Measurements from ENCODE around the gene CABCOCO1.

CABCOCO1 gene

DNA sequence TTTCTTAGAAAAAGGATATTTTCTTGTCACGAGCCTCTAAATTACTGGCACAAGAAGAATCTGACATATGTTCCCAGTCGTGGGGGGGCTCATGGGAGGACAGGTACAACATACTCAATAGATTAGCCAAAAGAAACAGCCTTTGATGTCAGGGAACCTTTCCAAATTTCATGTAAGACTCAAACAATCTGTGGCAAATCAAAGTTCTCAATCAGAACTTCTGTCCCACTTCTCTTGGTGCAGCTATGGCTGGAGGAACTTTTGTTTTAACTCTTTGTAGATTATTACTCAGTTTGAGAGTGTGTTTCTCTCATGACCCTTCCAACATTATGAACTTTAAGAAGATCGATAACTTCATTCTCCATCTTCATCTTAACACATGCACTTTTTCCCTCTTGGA is 124.4 kb downstream of the CABCOCO1 start:
- DNase-seq: no peak

DNA sequence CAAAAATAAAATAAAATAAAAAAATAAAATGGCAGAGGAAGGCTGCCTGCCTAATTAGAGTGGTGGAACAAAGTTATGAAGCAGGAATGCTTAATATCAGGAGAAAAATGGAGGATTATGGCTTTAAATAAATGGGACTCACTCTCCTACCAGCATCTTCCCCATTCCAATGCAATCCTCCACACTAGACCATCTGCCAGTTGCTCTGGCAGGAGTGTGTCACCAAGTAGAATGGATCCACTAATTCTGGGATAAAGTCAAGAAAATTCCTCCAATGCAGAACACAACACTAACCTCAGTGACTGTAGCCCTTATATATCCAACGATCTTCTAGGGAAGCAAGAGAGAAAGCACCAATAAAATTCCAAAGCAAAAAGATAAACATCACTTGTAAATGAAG is 126.3 kb downstream of the CABCOCO1 start:
- DNase-seq: no peak

DNA sequence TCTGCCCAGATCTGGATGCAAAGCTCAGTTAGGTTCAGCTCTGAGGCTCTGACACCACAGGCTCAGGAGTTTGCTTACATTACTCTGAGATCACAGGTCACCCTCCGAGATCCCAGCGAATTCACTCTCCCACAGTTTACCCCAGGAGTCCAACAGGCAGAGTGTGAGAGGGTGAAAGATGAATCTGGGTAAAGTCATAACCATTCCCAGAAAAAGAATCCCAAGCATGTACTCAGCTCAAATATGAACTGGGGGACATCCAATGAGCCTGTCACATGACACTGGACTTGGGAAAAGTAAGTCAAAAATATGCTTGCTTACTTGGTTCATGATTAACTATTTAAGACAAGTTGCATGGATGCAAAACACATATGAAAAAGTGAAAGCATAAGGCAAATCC is 128.5 kb downstream of the CABCOCO1 start:
- DNase-seq: no peak

DNA sequence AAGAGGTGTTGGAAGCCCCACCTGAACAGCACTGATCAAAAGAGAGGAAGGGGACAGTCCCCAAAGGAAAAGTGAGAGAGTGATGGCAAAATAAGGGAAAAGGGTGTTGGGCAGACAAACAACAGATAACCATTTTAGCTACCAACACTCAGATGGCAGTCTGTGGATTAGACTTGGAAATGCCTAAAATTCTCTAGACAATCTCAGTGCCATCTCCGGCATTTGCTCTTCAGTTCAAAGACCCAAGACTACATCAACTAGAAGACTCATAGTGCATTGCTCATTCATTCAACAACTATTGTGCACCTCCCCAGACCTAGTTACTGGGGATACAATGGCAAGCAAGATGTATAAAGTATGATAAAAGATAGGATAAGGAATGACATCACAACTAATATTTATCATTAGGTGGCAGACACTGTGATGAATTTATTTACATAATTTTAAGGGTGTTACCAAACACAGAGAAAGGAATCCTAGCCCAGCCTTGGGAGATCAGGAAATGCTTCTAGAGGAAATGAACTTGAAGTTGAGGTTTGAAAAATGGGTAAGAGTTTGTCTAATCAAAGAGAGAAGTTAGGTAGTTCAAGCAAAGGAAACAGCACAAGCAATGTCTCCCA is 129.5 kb downstream of the CABCOCO1 start:
- no peak for DNase-seq

DNA sequence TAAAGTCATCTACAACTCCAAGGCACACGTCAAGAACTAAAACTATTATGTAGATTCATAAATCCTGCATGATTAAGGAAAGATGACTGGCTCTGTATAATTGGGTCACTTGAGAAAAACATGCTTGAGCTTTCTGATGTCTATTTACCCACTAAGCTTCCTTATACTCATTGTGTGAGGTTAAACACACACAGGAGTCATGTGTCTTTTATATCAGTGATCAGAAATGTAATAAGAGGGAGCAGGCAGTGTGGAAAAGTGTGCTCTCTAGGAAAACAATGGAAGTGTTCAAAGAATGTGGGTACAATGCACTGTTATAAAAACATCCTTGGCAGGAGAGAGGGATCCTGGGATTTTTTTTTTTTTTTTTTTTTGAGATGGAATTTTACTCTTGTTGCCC is 130.2 kb downstream of the CABCOCO1 start:
- DNase-seq: no peak

DNA sequence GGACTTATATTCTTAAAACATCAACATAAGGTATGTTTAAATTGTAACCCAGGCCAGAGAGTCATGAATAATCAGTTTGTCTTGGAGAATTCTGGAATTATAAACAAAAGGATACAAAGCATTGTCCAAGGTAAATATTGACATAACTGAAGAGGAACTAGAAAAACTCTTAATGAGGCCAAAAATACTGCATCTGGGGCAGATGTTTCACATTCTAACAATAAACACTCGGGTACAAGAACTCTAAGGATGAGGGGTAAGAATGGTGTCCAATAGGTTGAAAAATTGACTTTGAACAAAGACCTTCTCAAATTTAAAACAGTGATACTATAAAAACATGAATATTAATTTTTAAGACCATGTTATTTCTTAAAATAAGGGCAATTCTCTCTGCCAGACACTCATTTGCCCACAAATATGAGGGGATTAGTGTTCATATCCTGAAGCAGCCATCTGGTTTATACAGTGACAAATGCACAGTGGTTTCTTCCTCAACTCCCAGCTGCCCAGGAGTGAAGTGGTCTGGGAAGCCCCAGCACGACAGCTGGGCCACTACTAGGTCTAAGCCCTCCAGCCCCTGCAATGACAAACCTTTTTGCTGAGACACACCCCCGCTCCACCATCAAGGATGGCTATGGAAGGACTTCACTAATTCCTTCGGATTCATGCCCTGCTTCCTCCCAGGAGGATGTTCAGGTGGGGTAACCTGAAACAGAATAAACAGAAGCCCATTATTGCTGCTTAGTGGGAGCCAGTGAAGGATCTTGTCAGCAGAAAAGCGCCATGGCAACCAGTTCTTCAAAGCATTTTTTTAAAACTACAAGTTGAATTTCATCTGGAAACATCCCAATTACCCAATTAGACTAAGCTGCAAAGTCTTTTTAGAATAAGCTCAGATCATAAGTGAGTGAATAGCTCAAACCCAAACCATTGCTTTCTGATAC is 131.3 kb downstream of the CABCOCO1 start:
- no peak for DNase-seq

DNA sequence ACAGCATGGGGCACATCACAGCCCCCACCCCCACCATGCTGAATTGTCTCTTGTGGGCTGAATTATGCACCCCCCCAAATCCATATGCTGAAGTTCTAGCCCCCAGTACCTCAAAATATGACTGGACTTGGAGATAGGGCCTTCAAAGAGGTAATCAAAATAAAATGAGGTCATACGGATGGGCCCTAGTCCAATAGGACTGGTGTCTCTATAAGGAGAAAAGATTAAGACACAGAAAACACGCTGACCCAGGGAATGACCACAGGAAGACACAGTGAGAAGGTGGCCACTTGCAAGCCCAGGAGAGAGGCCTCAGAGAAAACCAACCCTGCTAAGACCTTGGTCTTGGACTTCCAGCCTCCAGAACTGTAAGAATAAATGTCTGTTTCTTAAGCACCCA is 132.4 kb downstream of the CABCOCO1 start:
- no peak for DNase-seq

DNA sequence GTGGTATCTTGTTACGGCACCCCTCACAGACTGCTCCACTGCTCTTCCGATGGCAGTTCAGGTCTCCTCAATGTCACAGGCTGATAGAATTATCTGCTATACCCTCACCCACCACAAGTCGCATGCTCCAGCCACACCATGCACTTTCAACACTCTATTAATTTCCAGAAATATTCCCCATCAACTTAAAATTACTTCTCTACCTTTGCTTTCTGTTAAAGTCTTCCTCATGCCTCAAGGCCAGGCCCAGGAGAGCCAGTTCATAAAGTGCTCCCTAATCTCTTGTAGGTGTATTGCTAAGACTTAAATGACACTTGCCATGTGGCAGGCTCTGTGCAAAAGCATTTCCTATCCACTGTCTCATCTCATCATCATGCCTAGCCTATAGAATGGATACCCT is 132.8 kb downstream of the CABCOCO1 start:
- no peak for DNase-seq

DNA sequence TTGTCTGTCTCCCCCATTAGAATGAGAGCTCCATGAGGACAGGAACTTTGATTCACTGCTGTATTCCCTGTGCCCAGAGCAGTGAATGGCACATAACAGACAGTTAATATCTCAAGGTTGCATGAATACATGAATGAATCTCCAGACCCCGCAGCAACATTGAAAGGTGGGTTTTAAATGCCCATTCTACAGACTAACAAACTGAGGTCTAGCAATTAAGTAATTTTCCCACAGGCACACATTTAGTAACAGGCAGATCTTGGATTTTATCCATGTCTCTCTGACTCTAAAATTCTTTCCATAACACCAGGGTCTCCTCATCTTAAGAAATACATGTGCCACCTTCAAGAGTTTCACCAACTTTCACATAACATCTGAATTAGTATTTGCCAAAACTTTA is 134.1 kb downstream of the CABCOCO1 start:
- DNase-seq: no peak

DNA sequence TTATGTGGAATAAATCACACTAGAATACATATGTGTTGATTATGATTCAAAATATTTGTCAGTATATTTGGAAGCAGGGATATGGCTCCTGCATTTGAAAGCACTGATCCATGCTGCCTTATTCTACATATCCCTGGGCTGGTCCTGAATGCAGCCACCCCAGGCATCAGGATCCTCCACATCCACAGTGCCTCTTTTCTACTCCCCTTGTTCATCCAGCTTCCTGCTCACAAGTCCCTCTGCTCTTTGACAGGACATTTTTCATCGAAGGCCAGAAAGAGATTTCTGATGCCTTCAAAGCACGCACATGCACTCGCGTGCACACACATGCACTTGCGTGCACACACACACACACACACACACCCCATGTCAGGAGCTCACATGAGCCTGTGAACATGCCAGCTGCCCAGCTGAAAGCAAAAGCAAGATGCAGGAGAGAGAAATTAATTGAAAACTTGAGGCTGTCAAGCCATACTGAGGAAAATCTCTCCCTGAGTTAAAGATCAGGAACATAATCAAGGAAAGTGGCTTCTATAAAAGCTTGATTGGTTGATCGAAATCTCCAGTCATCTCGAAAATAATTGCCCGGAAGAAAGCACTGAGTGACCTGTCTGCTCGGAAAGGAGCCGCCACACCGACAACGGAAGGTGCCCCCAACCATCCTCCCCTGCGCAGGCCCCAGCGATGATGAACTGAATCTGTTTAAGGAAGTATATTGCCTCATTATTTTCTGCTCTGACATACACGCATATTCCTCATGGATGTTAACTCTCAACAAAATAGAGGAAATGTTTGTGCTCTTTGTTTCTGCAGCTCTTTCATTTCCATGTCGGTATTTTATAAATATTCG is 134.8 kb downstream of the CABCOCO1 start:
- no peak for DNase-seq

DNA sequence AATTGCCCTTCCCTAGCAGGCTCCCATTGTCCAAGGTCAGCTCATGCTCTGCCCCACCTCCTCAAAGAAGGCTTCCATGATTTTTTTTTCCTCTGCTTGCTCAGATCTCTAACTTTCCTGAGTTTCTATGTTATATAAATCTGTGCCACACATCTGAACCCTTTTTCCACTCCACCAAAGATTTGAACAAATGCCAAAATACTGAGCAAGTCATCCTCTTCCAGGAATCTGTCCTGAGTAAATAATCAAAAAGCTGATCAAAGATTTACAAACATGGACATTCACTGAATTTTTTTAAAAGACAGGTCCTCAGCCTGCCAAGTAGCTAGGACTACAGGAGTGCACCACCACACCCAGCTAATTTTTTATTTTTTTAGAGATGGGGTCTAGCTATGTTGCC is 136.0 kb downstream of the CABCOCO1 start:
- DNase-seq: no peak

DNA sequence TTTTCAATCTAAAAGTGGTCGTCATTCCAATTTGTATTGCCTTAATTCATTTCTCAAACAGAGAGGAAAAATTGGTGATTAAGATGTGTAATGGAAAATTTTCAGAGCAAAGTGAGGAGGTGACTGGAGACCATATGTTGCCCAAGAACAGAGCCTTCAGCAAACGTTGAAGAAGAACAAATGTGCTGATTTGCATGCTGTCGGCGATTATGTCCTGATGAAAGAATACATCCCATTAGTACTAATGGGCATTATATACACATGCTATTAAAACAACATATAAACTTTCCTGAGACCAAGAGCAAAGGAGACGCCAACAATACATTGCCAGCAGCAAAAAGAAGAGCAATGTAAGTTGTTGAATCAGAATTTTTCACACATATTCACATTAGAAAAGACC is 138.8 kb downstream of the CABCOCO1 start:
- DNase-seq: no peak

DNA sequence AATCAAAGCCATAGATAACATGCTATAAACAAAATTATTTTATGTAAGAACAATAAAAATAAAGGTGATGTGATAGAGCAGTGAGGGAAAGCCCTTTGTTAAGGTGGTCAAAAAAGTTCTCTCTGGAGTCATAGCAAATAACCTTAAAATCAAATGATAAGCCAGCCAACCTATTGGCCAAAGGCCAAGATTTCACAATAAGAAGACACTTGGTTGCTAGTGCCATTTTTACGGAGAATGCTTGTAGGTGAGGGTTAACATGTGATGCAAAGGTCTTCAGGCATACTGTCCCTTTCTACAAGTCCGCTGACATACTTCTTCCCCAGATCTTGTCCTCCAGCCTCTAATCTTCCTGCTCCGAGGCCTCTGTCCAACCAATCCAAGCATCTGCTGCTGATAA is 140.5 kb downstream of the CABCOCO1 start:
- no peak for DNase-seq

DNA sequence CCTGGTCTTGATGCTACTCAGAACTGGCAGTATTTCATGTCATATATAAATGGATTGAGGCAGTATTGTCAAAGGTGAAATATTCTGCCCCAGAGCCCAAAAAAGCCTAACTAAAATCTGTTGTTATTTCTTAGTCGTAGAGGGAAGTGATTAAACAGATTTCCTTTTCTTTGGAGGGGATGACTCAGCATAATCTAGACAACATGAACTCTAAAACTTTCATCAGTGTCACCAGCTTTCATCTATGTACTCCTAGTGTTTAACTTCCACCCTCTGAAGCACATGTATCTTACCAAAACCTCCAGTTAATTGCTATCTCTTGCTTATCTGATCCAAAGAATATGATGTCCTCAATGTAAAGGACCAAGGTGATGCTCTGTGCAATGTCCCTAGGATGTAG is 141.7 kb downstream of the CABCOCO1 start:
- DNase-seq: no peak

DNA sequence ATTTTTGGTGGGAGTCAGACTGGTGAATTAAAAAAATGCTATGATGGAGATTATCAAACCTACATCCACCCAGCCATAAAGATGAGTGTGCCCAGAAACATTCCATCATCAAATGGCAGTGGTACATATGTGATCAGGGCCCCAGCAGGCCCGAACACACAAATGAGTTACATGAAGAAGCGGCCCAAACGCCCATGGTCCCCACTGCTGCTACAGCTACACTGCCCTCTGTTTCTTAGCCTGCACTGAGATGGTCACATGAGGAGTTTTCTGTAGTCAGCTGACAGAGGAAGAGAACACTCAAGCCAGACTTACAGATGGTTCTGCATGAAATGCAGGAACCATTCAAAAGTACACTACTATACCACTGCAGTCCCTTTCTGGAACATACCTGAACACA is 142.4 kb downstream of the CABCOCO1 start:
- no peak for DNase-seq

DNA sequence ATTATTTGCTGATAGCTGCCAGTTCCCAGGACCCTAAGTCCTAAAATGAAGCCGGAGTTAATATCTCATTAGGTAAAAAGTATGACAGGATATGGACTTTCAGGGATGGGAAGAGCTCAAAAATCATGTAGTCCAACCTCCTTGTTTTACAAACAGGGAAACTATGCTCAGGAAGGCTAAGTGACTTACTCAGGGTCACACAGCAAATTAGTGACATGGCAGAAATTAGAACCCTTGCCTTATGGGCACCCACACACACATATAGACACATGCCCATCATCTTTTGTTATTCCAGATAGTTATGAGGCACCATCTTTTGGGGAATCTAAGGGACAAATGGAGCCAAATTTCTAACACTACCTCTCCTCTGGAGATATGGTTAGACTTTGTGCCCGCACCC is 147.5 kb downstream of the CABCOCO1 start:
- no peak for DNase-seq

DNA sequence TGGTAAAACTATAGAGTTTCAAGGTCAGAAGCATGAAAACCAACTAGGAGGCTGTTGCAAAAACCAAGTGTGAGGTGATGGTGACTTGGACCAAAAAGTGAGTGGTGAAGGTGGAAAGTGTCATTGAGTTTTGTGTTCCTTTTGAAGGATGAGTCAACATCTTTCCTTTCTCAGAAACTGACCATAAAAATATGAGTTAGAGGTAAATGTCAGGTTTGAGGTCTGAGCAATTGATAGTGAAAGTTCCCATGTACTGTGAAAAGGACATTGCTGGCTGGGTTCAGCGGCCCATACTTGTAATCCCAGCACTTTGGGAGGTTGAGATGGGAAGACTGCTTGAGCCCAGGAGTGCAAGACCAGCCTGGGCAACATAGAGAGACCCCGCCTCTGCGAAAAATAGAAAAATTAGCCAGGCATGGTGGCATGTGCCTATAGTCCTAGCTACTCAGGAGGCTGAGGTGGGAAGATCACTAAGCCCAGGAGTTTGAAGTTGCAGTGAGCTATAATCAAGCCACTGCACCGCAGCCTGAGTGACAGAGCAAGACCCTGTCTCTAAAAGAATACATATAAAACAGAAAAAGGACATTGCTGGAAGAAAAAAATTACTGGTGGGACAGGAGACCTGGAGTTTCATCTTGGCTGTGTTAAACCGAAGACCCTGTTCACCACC is 149.5 kb downstream of the CABCOCO1 start:
- no peak for DNase-seq

DNA sequence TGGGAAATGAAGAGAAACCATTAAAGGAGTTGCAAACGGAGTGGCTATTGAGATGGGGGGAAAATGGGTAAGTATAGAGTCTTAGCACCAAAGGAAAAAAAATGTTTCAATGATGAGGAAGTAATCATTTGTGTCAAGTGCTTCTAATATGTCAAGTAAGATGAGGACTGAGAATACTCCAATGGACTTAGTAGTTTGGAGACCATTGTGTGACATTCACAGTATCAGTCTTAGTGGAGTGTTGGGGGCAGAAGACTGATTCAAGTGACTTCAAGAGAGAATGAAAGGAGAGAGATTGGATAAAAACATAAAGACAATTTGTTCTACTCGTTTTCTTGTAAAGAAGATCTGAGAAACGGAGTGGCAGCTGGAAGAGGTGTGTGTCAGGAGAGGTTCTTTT is 150.2 kb downstream of the CABCOCO1 start:
- no peak for DNase-seq

DNA sequence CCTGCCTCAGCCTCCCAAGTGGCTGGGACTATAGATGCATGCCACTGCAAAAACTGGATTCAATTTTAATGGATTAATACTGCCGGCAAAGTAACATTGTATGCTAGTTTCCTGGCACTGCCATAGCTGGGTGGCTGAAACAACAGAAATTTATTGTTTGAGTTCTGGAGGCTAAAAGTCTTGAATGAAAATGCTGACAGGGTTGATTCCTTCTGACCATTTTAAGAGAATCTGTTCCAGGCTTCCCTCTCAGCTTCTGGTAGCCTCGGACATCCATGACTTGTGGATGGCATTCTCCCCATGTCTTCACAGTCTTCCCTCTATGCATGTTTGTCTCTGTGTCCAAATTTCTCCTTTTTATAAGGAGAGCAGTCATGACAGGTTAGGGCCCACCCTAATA is 151.4 kb downstream of the CABCOCO1 start:
- DNase-seq: no peak

DNA sequence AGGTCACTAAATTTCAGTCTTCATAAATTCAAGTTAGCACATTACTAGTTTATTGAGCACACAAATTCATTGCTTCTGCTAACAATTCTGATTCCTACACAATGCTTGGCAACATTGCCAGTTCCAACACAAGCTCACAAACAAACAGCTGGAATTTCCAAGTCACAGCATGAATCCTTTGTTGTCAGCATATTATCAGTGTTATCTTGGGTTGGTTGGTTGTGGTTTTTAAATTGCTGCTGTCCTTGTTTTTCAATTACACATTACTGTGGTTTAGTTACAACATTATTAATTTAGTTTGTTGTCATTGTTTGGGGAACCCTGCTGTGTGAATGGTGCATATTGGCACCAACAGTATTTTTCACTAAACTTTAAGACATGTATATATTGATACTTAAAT is 152.8 kb downstream of the CABCOCO1 start:
- DNase-seq: no peak

Data from islet precursor cell (in vitro differentiated cells).